Measurements from ENCODE around the gene PTPN2.

- TF ChIP-seq GATA2 (IDR thresholded peaks at IDR 0.05; ENCODE audit: low read depth, low read length) (no peak), GATA3 (IDR thresholded peaks at IDR 0.05; ENCODE audit: low read depth, low read length) (no peak)
These were observed 38.2 kb upstream of the PTPN2 start for GRCh38 chr18:12922266-12922665.
